ENCODE measurements around the gene PTTG2.

DNA sequence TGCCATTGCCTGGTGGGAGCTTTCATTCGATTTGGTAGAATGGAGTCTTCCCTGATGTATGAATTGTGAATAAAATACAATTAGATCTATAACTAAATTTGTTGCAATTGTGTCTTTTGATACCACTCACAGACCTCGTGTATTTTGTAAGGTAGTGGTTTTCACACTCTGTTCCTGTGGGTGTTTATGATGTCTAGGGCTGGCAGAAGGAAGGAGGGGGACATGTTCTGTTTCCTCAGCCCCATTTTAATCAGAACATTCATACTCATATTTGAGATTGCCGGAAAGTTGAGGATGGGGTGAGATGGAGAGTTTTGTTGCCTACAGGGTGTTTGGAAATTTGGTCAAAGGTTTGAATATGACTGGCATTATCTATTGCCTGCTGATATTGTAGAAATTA lies 42.9 kb downstream of the PTTG2 start:
- TF ChIP-seq, protein P1, sequence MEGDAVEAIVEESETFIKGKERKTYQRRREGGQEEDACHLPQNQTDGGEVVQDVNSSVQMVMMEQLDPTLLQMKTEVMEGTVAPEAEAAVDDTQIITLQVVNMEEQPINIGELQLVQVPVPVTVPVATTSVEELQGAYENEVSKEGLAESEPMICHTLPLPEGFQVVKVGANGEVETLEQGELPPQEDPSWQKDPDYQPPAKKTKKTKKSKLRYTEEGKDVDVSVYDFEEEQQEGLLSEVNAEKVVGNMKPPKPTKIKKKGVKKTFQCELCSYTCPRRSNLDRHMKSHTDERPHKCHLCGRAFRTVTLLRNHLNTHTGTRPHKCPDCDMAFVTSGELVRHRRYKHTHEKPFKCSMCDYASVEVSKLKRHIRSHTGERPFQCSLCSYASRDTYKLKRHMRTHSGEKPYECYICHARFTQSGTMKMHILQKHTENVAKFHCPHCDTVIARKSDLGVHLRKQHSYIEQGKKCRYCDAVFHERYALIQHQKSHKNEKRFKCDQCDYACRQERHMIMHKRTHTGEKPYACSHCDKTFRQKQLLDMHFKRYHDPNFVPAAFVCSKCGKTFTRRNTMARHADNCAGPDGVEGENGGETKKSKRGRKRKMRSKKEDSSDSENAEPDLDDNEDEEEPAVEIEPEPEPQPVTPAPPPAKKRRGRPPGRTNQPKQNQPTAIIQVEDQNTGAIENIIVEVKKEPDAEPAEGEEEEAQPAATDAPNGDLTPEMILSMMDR (conservative IDR thresholded peaks at IDR 0.05; ENCODE audit: low read depth, low read length) = no peak
- TF ChIP-seq CEBPB (IDR thresholded peaks at IDR 0.05; ENCODE audit: low read depth, low read length) = no peak
- TF ChIP-seq RCOR1 (IDR thresholded peaks at IDR 0.05; ENCODE audit: insufficient replicate concordance, low read length) = no peak
- TF ChIP-seq, protein P2, sequence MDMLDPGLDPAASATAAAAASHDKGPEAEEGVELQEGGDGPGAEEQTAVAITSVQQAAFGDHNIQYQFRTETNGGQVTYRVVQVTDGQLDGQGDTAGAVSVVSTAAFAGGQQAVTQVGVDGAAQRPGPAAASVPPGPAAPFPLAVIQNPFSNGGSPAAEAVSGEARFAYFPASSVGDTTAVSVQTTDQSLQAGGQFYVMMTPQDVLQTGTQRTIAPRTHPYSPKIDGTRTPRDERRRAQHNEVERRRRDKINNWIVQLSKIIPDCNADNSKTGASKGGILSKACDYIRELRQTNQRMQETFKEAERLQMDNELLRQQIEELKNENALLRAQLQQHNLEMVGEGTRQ (IDR thresholded peaks at IDR 0.05; ENCODE audit: low read depth, low read length) = no peak
- no peak for TF ChIP-seq POLR2A (IDR thresholded peaks at IDR 0.05; ENCODE audit: low read depth, low read length)
- TF ChIP-seq MXI1 (IDR thresholded peaks at IDR 0.05; ENCODE audit: borderline replicate concordance, low read depth, low read length) = no peak
- no peak for TF ChIP-seq SMC3 (IDR thresholded peaks at IDR 0.05; ENCODE audit: low read depth, low read length)
- TF ChIP-seq FOS (IDR thresholded peaks at IDR 0.05; ENCODE audit: low read depth, low read length) = no peak
- TF ChIP-seq BHLHE40 (IDR thresholded peaks at IDR 0.05; ENCODE audit: low read depth, low read length) = no peak
- no peak for TF ChIP-seq CHD1 (IDR thresholded peaks at IDR 0.05; ENCODE audit: low read depth, low read length)
- no peak for TF ChIP-seq MAFK (IDR thresholded peaks at IDR 0.05; ENCODE audit: low read depth, low read length)
- TF ChIP-seq RFX5 (IDR thresholded peaks at IDR 0.05; ENCODE audit: low read depth, low read length) = no peak
